ENCODE data around the gene PAK4.

PAK4 gene

DNA sequence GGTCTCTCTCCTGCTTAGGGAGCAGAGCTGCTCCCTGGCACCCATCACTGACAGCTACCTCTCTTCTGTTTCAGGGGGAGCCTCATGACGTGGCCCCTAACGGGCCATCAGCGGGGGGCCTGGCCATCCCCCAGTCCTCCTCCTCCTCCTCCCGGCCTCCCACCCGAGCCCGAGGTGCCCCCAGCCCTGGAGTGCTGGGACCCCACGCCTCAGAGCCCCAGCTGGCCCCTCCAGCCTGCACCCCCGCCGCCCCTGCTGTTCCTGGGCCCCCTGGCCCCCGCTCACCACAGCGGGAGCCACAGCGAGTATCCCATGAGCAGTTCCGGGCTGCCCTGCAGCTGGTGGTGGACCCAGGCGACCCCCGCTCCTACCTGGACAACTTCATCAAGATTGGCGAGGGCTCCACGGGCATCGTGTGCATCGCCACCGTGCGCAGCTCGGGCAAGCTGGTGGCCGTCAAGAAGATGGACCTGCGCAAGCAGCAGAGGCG, 48.0 kb downstream of the PAK4 start:
- H3K4me3 ChIP-seq (ENCODE audit: low read depth, low read length), result no peak overlapping the region
- TF ChIP-seq, protein P1, sequence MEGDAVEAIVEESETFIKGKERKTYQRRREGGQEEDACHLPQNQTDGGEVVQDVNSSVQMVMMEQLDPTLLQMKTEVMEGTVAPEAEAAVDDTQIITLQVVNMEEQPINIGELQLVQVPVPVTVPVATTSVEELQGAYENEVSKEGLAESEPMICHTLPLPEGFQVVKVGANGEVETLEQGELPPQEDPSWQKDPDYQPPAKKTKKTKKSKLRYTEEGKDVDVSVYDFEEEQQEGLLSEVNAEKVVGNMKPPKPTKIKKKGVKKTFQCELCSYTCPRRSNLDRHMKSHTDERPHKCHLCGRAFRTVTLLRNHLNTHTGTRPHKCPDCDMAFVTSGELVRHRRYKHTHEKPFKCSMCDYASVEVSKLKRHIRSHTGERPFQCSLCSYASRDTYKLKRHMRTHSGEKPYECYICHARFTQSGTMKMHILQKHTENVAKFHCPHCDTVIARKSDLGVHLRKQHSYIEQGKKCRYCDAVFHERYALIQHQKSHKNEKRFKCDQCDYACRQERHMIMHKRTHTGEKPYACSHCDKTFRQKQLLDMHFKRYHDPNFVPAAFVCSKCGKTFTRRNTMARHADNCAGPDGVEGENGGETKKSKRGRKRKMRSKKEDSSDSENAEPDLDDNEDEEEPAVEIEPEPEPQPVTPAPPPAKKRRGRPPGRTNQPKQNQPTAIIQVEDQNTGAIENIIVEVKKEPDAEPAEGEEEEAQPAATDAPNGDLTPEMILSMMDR (IDR thresholded peaks at IDR 0.05; ENCODE audit: borderline replicate concordance, insufficient read depth, low read depth, low read length), result no peak

DNA sequence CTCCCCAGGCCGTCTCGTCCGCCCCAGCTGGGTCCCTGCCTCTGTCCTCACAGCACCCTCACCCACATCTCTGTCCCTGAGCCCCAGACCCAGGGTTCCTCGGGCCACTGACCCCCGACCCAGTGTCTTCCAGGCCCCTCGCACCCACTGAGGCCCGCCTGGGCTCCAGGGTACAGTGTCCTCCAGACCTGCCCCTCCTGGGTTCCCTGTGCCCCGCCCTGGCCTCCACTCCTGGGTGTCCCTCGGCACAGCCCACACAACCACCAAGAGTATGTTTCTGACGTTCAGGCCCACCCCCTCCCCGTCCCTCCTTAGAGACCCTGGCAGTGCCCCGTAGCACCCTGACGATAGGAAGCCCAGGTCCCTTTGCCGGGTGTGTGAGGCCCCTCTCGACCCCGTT, 48.6 kb downstream of the PAK4 start:
- no peak overlapping the region for H3K4me3 ChIP-seq (ENCODE audit: low read depth, low read length)
- TF ChIP-seq, protein P1 (IDR thresholded peaks at IDR 0.05; ENCODE audit: borderline replicate concordance, insufficient read depth, low read depth, low read length), result no peak

DNA sequence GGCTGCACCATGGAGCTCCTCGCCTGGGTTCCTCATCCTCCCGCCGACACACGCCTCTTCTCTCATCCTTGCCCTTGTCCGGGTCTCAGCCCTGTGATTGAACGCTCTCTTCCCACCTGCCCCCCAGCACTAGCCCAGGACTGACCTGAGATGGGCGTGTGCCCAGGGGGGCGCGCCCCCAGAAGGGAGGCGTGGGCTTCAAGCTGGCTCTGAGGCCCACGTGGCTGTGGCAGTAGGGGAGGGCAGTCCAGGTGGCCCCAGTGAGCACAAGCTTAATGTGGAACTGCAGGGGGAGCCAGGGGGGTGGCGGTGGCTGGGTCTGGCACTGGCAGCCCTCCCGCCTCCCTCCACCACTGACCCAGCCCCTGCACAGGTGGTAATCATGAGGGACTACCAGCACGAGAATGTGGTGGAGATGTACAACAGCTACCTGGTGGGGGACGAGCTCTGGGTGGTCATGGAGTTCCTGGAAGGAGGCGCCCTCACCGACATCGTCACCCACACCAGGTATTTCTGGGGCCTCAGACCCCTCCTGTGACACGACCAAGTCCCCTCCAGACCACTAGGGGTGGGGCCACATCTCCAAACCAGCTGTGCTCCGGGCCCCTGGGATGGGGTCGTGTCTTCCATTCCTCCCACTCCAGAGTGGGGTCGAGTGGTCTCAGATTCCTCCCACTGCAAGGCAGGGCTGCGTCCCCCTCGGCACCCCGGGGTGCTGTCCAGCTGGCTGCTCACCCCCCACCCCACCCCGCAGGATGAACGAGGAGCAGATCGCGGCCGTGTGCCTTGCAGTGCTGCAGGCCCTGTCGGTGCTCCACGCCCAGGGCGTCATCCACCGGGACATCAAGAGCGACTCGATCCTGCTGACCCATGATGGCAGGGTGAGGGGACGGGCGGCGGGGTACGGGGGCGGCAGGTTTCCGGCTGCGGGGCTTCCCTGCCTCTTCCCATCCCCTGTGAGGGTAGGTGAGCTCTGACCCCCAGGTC, 49.3 kb downstream of the PAK4 start:
- H3K4me3 ChIP-seq (ENCODE audit: low read depth, low read length), result no peak overlapping the region
- TF ChIP-seq, protein P1 (IDR thresholded peaks at IDR 0.05; ENCODE audit: borderline replicate concordance, insufficient read depth, low read depth, low read length), result no peak

DNA sequence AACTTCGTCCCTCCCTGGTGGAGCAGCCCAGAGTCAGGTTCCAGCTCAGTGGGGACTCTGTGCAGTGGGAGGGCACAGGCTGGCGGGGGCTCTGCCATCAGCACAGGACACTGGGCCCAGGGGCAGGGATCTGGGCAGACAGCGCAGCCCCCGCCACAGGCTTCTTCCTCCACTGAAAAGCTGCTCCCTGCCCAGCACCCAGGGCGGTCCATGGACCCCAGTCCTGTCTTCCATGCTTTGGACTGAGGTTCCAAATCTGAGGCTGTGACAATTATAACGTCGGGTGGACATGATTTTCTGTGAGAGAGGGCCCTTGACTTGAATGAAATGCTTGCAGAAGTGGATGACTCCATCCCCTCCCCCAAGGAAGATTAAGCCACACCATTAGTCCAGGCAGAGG, 50.0 kb downstream of the PAK4 start:
- TF ChIP-seq, protein P1 (IDR thresholded peaks at IDR 0.05; ENCODE audit: borderline replicate concordance, insufficient read depth, low read depth, low read length), result no peak
- no peak overlapping the region for H3K4me3 ChIP-seq (ENCODE audit: low read depth, low read length)

DNA sequence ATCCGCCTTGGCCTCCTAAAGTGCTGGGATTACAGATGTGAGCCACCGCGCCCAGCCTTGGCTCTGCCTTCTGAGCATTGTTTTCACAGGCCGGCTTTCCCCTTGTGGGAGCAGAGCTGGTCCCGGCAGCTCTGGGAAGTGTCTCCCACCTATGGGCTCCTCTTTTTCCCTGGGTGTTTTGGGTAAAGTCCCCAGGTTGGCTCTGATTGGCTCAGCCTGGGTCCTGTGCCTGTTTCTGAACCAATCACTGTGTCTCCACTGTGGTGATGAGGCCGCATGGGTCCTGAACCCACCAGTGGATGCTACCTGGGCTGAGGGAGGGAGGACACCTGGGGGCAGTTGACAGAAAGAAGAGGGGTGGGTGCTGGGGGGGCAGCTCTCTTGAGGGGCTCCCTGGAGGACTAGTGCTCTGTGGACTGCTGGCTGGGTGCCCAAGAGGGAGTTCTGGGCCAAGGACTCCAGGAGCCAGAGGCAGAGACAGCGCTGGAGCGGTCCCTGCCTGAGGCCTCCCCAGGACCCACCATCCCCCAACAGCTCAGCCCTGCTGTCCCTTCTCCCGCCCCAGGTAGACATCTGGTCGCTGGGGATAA, 51.6 kb downstream of the PAK4 start:
- TF ChIP-seq, protein P1 (IDR thresholded peaks at IDR 0.05; ENCODE audit: borderline replicate concordance, insufficient read depth, low read depth, low read length), result no peak
- H3K4me3 ChIP-seq (ENCODE audit: low read depth, low read length), result no peak overlapping the region

DNA sequence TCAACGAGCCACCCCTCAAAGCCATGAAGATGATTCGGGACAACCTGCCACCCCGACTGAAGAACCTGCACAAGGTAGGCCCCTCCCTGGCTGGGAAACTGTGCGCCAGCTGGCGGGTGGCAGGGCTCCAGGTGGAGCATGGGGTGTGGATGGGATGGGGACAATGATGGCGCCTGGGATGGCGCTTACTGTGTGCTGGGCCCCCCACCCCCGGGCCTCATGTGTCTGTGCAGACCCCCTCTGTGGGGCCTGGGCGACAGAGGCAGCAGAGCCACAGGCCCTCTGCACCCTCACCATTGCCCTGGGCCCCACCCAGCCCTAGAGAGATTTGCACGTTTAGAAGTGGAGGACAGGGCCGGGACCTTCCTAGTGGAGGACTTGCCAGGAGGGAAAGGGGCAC, 52.1 kb downstream of the PAK4 start:
- no peak overlapping the region for H3K4me3 ChIP-seq (ENCODE audit: low read depth, low read length)
- TF ChIP-seq, protein P1 (IDR thresholded peaks at IDR 0.05; ENCODE audit: borderline replicate concordance, insufficient read depth, low read depth, low read length), result no peak
